SK-N-SH (cell line): ENCODE results near the gene ADAMTSL1.

Source experiments
- CTCF ChIP-seq: fragments of 200-600 bp; sonication (generic); IDR thresholded peaks from 2 replicates; pipeline ENCODE4 v1.6.1; 2017; ENCODE audit warnings: antibody characterized with exemption, mild to moderate bottlenecking, moderate library complexity
- REST ChIP-seq: IDR thresholded peaks from 2 replicates; pipeline ENCODE4 v1.6.1; 2012; ENCODE audit warnings: mild to moderate bottlenecking, low read depth, low read length, moderate library complexity

- TF ChIP-seq CTCF: no peak
- TF ChIP-seq REST: no peak
Measured at GRCh38 chr9:18896531-18897179, 422.7 kb downstream of the ADAMTSL1 start.
